Fibroblast of pulmonary artery (primary cell): ENCODE data around the gene SBF2.

Experiments
- DNase-seq: peaks from one replicate; pipeline ENCODE4 v3.0.0-alpha.2; 2010; ENCODE audit warnings: low read depth
- H3K4me3 ChIP-seq: replicated peaks from 2 replicates; pipeline ENCODE4 v1.5.1; 2011; ENCODE audit warnings: low read depth, mild to moderate bottlenecking, control low read depth, low read length, moderate library complexity
- CTCF ChIP-seq: IDR thresholded peaks from 2 replicates; pipeline ENCODE4 v1.5.1; 2011; ENCODE audit warnings: mild to moderate bottlenecking, control low read depth, low read length, inconsistent platforms; ENCODE audit errors: missing control alignments

The SBF2 gene

GRCh38 chr11:10293423-10294289, at the start of gene SBF2:
Gene SBF2, minus strand, starts transcription at chr11:10294219. Its CDS starts 150 bp downstream, at chr11:10294069.
- peak; percentile 93 for DNase-seq
- no peak for TF ChIP-seq CTCF
- H3K4me3 ChIP-seq: peak within 1 kb of the TSS; percentile 76

- no peak for TF ChIP-seq CTCF
- DNase-seq: no peak
Observed at GRCh38 chr11:10338287-10338686, 44.3 kb upstream of the SBF2 start.

GRCh38 chr11:10333490-10333889, 39.5 kb upstream of the SBF2 start:
- no peak for DNase-seq
- TF ChIP-seq CTCF: no peak
- H3K4me3 ChIP-seq: no peak overlapping the region

More at GRCh38 chr11:10338287-10338686, 44.3 kb upstream of the SBF2 start:
- no peak overlapping the region for H3K4me3 ChIP-seq

- H3K4me3 ChIP-seq: no peak overlapping the region
- no peak for DNase-seq
- no peak for TF ChIP-seq CTCF
Observed at GRCh38 chr11:10331548-10332289, 37.7 kb upstream of the SBF2 start.

- no peak overlapping the region for H3K4me3 ChIP-seq
- no peak for TF ChIP-seq CTCF
- peak; percentile 84 for DNase-seq
Observed at GRCh38 chr11:10329935-10330334, 35.9 kb upstream of the SBF2 start.

- no peak for TF ChIP-seq CTCF
- H3K4me3 ChIP-seq: no peak overlapping the region
- no peak for DNase-seq
Observed at GRCh38 chr11:10329356-10329755, 35.3 kb upstream of the SBF2 start.
